Measurements from ENCODE around the gene NRXN2.

NRXN2 gene

DNA sequence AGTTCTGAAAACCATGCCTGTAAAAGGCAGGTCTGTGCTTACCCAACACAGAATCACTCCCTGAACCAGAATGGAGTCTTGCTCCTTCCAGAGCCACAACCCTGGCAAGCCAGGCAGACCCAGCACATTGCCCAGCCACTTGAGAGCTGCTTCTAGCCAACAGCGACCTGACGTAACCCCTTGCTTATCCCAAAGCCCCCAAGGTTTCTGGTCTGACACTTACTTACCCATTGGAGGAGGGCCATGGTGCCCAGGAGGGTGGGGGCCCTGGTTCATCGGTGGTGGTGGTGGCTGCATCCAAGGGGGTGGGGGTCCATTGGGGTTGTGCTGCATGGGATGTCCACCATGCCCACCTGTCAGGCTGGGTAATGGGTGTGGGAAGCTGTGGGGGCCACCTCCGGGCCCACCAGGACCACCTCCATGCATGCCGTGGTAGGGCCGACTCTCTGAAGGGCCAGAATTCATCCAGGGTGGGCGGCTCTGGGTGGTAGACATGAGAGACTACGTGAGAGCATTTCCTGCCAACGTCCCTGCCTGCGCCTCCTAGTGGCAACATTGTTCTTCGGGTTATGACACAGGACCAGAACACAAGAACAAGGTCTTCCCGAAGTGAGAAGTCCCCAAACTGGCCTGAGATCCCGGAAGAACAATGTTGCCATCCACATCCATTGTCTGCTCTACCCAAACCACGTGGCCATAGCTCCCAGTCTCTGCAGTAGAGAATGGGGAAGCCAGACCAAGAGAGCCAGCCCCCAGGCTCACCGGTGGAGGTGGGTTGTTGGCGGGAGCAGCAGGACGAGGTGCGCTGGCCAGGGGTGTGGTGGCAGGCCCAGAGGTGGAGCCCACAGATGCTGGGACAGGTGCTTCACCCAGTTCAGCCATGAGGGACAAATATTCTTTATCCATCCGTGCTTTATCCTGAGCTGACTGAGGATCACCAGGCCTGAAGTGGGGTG is 44.6 kb upstream of the NRXN2 start:
- Histone ChIP-seq H3K4me2 (ENCODE audit: low read depth, low read length) (no peak overlapping the region), H3F3A (ENCODE audit: insufficient read depth, low read length) (peaks cover 27% of the 10 kb centered on the region), H3K79me2 (ENCODE audit: low read length) (peaks cover 59% of the 10 kb centered on the region), H3K9ac (ENCODE audit: low read length) (no peak overlapping the region), H3K36me3 (replicated peaks; ENCODE audit: insufficient read depth, low read length) (peaks cover 59% of the 10 kb centered on the region), H3K9me3 (replicated peaks; ENCODE audit: insufficient read depth, low read length) (no peaks in the 10 kb centered on the region), H2AFZ (ENCODE audit: low read length) (no peak overlapping the region), H3K4me1 (ENCODE audit: low read length) (0 out of 2 replicates have a peak, but pooled peaks cover 2% of the 10 kb centered on the region), H3K27me3 (replicated peaks; ENCODE audit: insufficient read depth, low read length) (no peaks in the 10 kb centered on the region), H3K27ac (ENCODE audit: low read length) (no peak overlapping the region), H3K4me3 (ENCODE audit: low read length) (no peak overlapping the region), H3K9me2 (replicated peaks; ENCODE audit: insufficient read depth, low read length) (no peaks in the 10 kb centered on the region), H4K20me1 (ENCODE audit: insufficient read depth, low read length) (peaks cover 37% of the 10 kb centered on the region)
- TF ChIP-seq EZH2 (optimal IDR thresholded peaks at IDR 0.05; ENCODE audit: low read depth, low read length) (no peak), EZH2phosphoT487 (IDR thresholded peaks at IDR 0.05; ENCODE audit: low read length) (no peak)
- TF ChIP-seq, protein P1, sequence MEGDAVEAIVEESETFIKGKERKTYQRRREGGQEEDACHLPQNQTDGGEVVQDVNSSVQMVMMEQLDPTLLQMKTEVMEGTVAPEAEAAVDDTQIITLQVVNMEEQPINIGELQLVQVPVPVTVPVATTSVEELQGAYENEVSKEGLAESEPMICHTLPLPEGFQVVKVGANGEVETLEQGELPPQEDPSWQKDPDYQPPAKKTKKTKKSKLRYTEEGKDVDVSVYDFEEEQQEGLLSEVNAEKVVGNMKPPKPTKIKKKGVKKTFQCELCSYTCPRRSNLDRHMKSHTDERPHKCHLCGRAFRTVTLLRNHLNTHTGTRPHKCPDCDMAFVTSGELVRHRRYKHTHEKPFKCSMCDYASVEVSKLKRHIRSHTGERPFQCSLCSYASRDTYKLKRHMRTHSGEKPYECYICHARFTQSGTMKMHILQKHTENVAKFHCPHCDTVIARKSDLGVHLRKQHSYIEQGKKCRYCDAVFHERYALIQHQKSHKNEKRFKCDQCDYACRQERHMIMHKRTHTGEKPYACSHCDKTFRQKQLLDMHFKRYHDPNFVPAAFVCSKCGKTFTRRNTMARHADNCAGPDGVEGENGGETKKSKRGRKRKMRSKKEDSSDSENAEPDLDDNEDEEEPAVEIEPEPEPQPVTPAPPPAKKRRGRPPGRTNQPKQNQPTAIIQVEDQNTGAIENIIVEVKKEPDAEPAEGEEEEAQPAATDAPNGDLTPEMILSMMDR (IDR thresholded peaks at IDR 0.05; ENCODE audit: low read length): peak; percentile 59
- no peak for DNase-seq

DNA sequence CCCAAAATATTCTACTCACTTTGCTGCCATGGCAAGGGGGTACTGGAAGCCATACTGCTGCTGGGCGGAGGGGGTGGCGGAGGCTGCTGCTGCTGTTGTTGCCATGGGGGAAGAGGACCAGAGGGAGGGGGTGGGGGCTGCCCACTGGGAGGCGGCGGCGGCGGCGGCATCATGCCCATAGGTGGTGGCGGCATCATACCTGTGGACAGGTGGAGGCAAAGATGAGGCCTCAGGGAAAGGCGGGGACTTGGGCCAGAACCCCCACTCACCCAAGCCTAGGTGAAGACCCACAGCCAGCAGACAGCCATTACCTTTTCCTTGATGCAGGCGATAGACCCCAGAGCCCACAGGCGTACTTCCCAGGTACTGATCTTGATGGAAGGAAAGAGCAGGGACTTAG is 43.9 kb upstream of the NRXN2 start:
- Histone ChIP-seq H3K36me3 (replicated peaks; ENCODE audit: insufficient read depth, low read length) (peaks cover 55% of the 10 kb centered on the region), H3K4me1 (ENCODE audit: low read length) (no peaks in the 10 kb centered on the region), H3K9ac (ENCODE audit: low read length) (no peak overlapping the region), H2AFZ (ENCODE audit: low read length) (no peak overlapping the region), H3F3A (ENCODE audit: insufficient read depth, low read length) (peaks cover 34% of the 10 kb centered on the region), H3K27ac (ENCODE audit: low read length) (no peak overlapping the region), H3K9me2 (replicated peaks; ENCODE audit: insufficient read depth, low read length) (no peaks in the 10 kb centered on the region), H3K4me2 (ENCODE audit: low read depth, low read length) (no peak overlapping the region), H3K4me3 (ENCODE audit: low read length) (no peak overlapping the region), H3K9me3 (replicated peaks; ENCODE audit: insufficient read depth, low read length) (no peaks in the 10 kb centered on the region), H3K79me2 (ENCODE audit: low read length) (peaks cover 52% of the 10 kb centered on the region), H3K27me3 (replicated peaks; ENCODE audit: insufficient read depth, low read length) (no peaks in the 10 kb centered on the region), H4K20me1 (ENCODE audit: insufficient read depth, low read length) (peaks cover 32% of the 10 kb centered on the region)
- no peak for DNase-seq
- TF ChIP-seq EZH2phosphoT487 (IDR thresholded peaks at IDR 0.05; ENCODE audit: low read length) (no peak), EZH2 (optimal IDR thresholded peaks at IDR 0.05; ENCODE audit: low read depth, low read length) (no peak)
- TF ChIP-seq, protein P1 (IDR thresholded peaks at IDR 0.05; ENCODE audit: low read length): no peak

DNA sequence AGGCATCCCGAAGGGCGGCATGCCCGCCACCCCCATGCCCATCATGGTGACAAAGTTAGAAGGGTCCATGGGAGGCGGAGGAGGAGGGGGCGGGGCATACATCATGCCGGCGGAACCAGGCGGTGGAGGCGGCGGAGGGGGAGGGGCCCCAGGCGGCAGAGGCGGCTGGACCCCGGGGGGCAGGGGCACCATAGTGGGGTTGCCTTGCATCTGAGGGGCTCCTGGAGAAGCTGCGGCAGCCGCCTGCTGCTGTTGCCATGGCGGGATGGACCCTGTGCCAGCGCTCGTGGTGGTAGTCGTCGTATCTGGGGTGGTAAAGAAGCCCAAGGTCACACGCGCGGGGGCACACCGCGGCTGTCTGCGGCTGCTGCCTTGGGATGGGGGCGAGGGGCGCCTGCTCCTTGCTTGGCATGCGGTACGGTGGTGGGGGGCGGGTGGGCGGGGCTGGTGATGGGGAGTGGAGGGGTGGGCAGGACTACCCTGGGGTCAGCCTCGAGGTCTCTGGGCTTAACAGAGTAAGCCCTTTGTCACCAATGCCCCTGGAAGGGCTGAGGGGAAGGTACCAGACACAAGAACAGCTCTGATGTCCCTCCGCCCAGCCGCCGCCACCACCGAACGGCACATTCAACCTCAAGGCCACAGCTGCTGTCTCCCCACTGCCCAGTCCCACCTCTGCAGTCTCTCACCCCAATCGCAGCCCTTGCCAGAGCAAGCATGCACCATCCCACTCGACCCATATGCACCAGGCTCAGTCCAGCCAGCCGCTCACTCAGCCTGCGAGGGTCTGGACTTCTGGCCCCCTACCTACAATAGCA is 43.1 kb upstream of the NRXN2 start:
- H3K4me3 ChIP-seq (ENCODE audit: low read length): no peak overlapping the region
- H3K4me1 ChIP-seq (ENCODE audit: low read length): no peaks in the 10 kb centered on the region
- no peaks in the 10 kb centered on the region for H3K9me2 ChIP-seq (replicated peaks; ENCODE audit: insufficient read depth, low read length)
- TF ChIP-seq EZH2phosphoT487 (IDR thresholded peaks at IDR 0.05; ENCODE audit: low read length) (no peak), EZH2 (optimal IDR thresholded peaks at IDR 0.05; ENCODE audit: low read depth, low read length) (no peak)
- TF ChIP-seq, protein P1 (IDR thresholded peaks at IDR 0.05; ENCODE audit: low read length): no peak
- H3K9ac ChIP-seq (ENCODE audit: low read length): no peak overlapping the region
- no peaks in the 10 kb centered on the region for H3K27me3 ChIP-seq (replicated peaks; ENCODE audit: insufficient read depth, low read length)
- peaks cover 37% of the 10 kb centered on the region for H3F3A ChIP-seq (ENCODE audit: insufficient read depth, low read length)
- no peak for DNase-seq
- peaks cover 44% of the 10 kb centered on the region for H3K79me2 ChIP-seq (ENCODE audit: low read length)
- H4K20me1 ChIP-seq (ENCODE audit: insufficient read depth, low read length): peaks cover 24% of the 10 kb centered on the region
- H3K36me3 ChIP-seq (replicated peaks; ENCODE audit: insufficient read depth, low read length): peaks cover 49% of the 10 kb centered on the region
- no peak overlapping the region for H2AFZ ChIP-seq (ENCODE audit: low read length)
- H3K4me2 ChIP-seq (ENCODE audit: low read depth, low read length): no peak overlapping the region
- no peaks in the 10 kb centered on the region for H3K9me3 ChIP-seq (replicated peaks; ENCODE audit: insufficient read depth, low read length)
- H3K27ac ChIP-seq (ENCODE audit: low read length): no peak overlapping the region

Data from MM.1S (cell line).